IMR-90 (cell line): ENCODE results near the gene NAA80. TPM values are rescaled to one million over a fixed set of nuclear protein-coding genes. Genes with fewer than 3 reads are reported as not detected.

Experiments
- ATAC-seq: fragments of 200-7000 bp; cut with Tn5 transposase; 2 replicates; pipeline ENCODE4 v1.9.1; 2020; ENCODE audit warnings: low read depth, mild to moderate bottlenecking, moderate library complexity
- BruUV-seq: library from RNA; stranded (reverse); fragments of 400-500 nt; replicated peaks from 2 replicates; lab custom pipeline; 2021; lab: Mats Ljungman, UMichigan
- CTCF ChIA-PET: fragments of 300-600 bp; formaldehyde crosslinking; extraction: SDS; loops from one replicate; lab custom pipeline; 2021; ENCODE audit warnings: antibody characterized with exemption; lab: Yijun Ruan, JAX
- POLR2A ChIA-PET: fragments of 300-600 bp; sonication (Branson Sonifier 250); formaldehyde crosslinking; loops from one replicate; lab custom pipeline; 2022; ENCODE audit warnings: antibody characterized with exemption; ENCODE audit not compliant: unreplicated experiment; lab: Charles Lee
- DNase-seq: peaks from one replicate; pipeline ENCODE4 v3.0.0; 2013
- H2AFZ ChIP-seq: replicated peaks from 2 replicates; pipeline ENCODE3; 2013; ENCODE audit warnings: low read length, mild to moderate bottlenecking; ENCODE audit not compliant: poor library complexity
- H2AK5ac ChIP-seq: 2 replicates; pipeline ENCODE4 v1.6.1; 2013; ENCODE audit warnings: low read depth, low read length, inconsistent platforms
- H2AK9ac ChIP-seq: replicated peaks from 2 replicates; pipeline ENCODE3; 2013; ENCODE audit warnings: mild to moderate bottlenecking, low read depth, low read length, moderate library complexity; ENCODE audit not compliant: poor library complexity
- H2BK120ac ChIP-seq: 2 replicates; pipeline ENCODE4 v1.6.1; 2013; ENCODE audit warnings: low read depth, low read length, inconsistent platforms
- H2BK15ac ChIP-seq: 3 replicates; pipeline ENCODE4 v1.6.1; 2013; ENCODE audit warnings: low read depth, low read length, inconsistent platforms
- H2BK20ac ChIP-seq: 2 replicates; pipeline ENCODE4 v1.6.1; 2013; ENCODE audit warnings: low read depth, mild to moderate bottlenecking, inconsistent platforms, low read length, moderate library complexity
- H2BK5ac ChIP-seq: 2 replicates; pipeline ENCODE4 v1.6.1; 2013; ENCODE audit warnings: mild to moderate bottlenecking, low read depth, low read length, inconsistent platforms; ENCODE audit not compliant: poor library complexity, severe bottlenecking
- H3K14ac ChIP-seq: replicated peaks from 2 replicates; pipeline ENCODE4 v1.6.1; 2013; ENCODE audit warnings: low read depth, low read length, inconsistent platforms
- H3K18ac ChIP-seq: 2 replicates; pipeline ENCODE4 v1.6.1; 2013; ENCODE audit warnings: low read depth, low read length, control low read depth
- H3K23ac ChIP-seq: 2 replicates; pipeline ENCODE4 v1.6.1; 2013; ENCODE audit warnings: low read depth, low read length, inconsistent platforms
- H3K27ac ChIP-seq: 2 replicates; pipeline ENCODE4 v1.5.1; 2013; ENCODE audit warnings: mild to moderate bottlenecking, control low read depth, low read length; ENCODE audit not compliant: insufficient read depth
- H3K27me3 ChIP-seq: 2 replicates; pipeline ENCODE4 v1.6.1; 2013; ENCODE audit warnings: low read length; ENCODE audit not compliant: control insufficient read depth, insufficient read depth
- H3K36me3 ChIP-seq: 2 replicates; pipeline ENCODE4 v1.6.1; 2013; ENCODE audit warnings: low read length, mixed read lengths; ENCODE audit not compliant: control insufficient read depth, insufficient read depth
- H3K4ac ChIP-seq: 2 replicates; pipeline ENCODE4 v1.6.1; 2013; ENCODE audit warnings: low read depth, low read length, inconsistent platforms
- H3K4me1 ChIP-seq: 2 replicates; pipeline ENCODE4 v1.6.1; 2013; ENCODE audit warnings: low read length, mixed read lengths; ENCODE audit not compliant: control insufficient read depth, insufficient read depth
- H3K4me2 ChIP-seq: 2 replicates; pipeline ENCODE4 v1.6.1; 2013; ENCODE audit warnings: low read depth, mild to moderate bottlenecking, control low read depth, low read length, moderate library complexity
- H3K4me3 ChIP-seq: 2 replicates; pipeline ENCODE4 v1.5.1; 2013; ENCODE audit warnings: low read depth, mild to moderate bottlenecking, control low read depth, low read length, moderate library complexity; ENCODE audit not compliant: insufficient read depth
- H3K56ac ChIP-seq: 2 replicates; pipeline ENCODE4 v1.6.1; 2013; ENCODE audit warnings: low read length, inconsistent platforms; ENCODE audit not compliant: insufficient read depth; ENCODE audit errors: extremely low read depth
- H3K79me1 ChIP-seq, 2 experiments: 2 replicates each; pipeline ENCODE4 v1.6.1; 2013; ENCODE audit warnings: low read length in 2 of 2, inconsistent platforms in 1 of 2, low read depth in 1 of 2
- H3K9ac ChIP-seq: 2 replicates; pipeline ENCODE4 v1.6.1; 2013; ENCODE audit warnings: low read depth, low read length, control low read depth
- H3K9me1 ChIP-seq: 2 replicates; pipeline ENCODE4 v1.6.1; 2013; ENCODE audit warnings: low read length, inconsistent platforms; ENCODE audit not compliant: insufficient read depth
- H3K9me3 ChIP-seq: 2 replicates; pipeline ENCODE4 v1.6.1; 2013; ENCODE audit warnings: low read length; ENCODE audit not compliant: control insufficient read depth, insufficient read depth
- H4K20me1 ChIP-seq: 2 replicates; pipeline ENCODE4 v1.6.1; 2013; ENCODE audit warnings: low read length, inconsistent platforms; ENCODE audit not compliant: insufficient read depth
- H4K5ac ChIP-seq: 2 replicates; pipeline ENCODE4 v1.6.1; 2013; ENCODE audit warnings: mild to moderate bottlenecking, low read depth, low read length, control low read depth
- H4K8ac ChIP-seq, 2 experiments: 2 replicates each; pipeline ENCODE4 v1.6.1; 2013; ENCODE audit warnings: low read depth in 2 of 2, low read length in 2 of 2, control low read depth in 1 of 2, inconsistent platforms in 1 of 2
- H4K91ac ChIP-seq: 2 replicates; pipeline ENCODE4 v1.6.1; 2013; ENCODE audit warnings: low read depth, low read length, inconsistent platforms; ENCODE audit not compliant: insufficient read depth
- CHD1 ChIP-seq: IDR thresholded peaks from 2 replicates; pipeline ENCODE4 v1.6.1; 2012; ENCODE audit warnings: low read depth, low read length, improper control_type of control experiment
- NFE2L2 ChIP-seq: fragments of 150-350 bp; IDR thresholded peaks from 2 replicates; pipeline ENCODE4 v1.6.1; 2016; ENCODE audit warnings: low read depth, mild to moderate bottlenecking, low read length
- POLR2A ChIP-seq: IDR thresholded peaks from 2 replicates; pipeline ENCODE4 v1.6.1; 2012; ENCODE audit warnings: mild to moderate bottlenecking, low read depth, low read length
- RAD21 ChIP-seq: IDR thresholded peaks from 2 replicates; pipeline ENCODE4 v1.6.1; 2012; ENCODE audit warnings: low read length, improper control_type of control experiment
- RFX5 ChIP-seq: IDR thresholded peaks from 2 replicates; pipeline ENCODE4 v1.8.0; 2012; ENCODE audit warnings: low read depth, mild to moderate bottlenecking, low read length, moderate library complexity
- USF2 ChIP-seq: fragments of 150-350 bp; IDR thresholded peaks from 2 replicates; pipeline ENCODE4 v1.6.1; 2017; ENCODE audit warnings: mild to moderate bottlenecking, antibody characterized with exemption, low read length, low read depth
- WGBS, 2 experiments: methylation state at CpG; one replicate each; pipeline versions ENCODE4 v1.1.5 to v1.1.7; 2013; ENCODE audit warnings: missing lambda C conversion rate in 2 of 2; ENCODE audit not compliant: insufficient read length in 1 of 2; ENCODE audit errors: extremely low coverage in 2 of 2; 5-methylcytosine and 5-hydroxymethylcytosine counted together
- dilution Hi-C: fragments of 300-500 bp; cut with HindIII; formaldehyde crosslinking; loops from one replicate; pipeline ENCODE4 v1.14.3; 2018; ENCODE audit warnings: low sequenced_read_pairs; ENCODE audit not compliant: unreplicated experiment
- in situ Hi-C: fragments of 300-500 bp; cut with MboI; formaldehyde crosslinking; loops from 3 replicates; pipeline ENCODE4 v1.14.3; 2019; ENCODE audit warnings: low sequenced_read_pairs, inconsistent platforms, mixed read lengths
- intact Hi-C: fragments of 100-400 bp; cut with micrococcal nuclease; formaldehyde crosslinking; loops from 2 replicates; pipeline ENCODE4 v1.10.0; 2022
- polyA plus RNA-seq, 3 experiments: library from polyadenylated mRNA; depleted of rRNA; stranded (reverse); fragments of >200 nt; gene quantifications; 2 replicates each; pipeline ENCODE4 v1.2.3, GENCODE V29; 2012; ENCODE audit warnings: low replicate concordance in 1 of 3
- total RNA-seq: library from RNA; depleted of rRNA; stranded (reverse); fragments of >200 nt; gene quantifications from 2 replicates; pipeline ENCODE4 v1.2.3, GENCODE V29; 2012
- TF ChIP-seq, protein P1 (sequence below): conservative IDR thresholded peaks from 2 replicates; pipeline ENCODE4 v1.5.1; 2012; ENCODE audit warnings: mild to moderate bottlenecking, low read depth, low read length, improper control_type of control experiment

The NAA80 gene
- total and polyA plus RNA-seq, 2 of the 4 experiments (the other 2 are of a cell fraction) = 5.0 to 14.4 TPM

DNA sequence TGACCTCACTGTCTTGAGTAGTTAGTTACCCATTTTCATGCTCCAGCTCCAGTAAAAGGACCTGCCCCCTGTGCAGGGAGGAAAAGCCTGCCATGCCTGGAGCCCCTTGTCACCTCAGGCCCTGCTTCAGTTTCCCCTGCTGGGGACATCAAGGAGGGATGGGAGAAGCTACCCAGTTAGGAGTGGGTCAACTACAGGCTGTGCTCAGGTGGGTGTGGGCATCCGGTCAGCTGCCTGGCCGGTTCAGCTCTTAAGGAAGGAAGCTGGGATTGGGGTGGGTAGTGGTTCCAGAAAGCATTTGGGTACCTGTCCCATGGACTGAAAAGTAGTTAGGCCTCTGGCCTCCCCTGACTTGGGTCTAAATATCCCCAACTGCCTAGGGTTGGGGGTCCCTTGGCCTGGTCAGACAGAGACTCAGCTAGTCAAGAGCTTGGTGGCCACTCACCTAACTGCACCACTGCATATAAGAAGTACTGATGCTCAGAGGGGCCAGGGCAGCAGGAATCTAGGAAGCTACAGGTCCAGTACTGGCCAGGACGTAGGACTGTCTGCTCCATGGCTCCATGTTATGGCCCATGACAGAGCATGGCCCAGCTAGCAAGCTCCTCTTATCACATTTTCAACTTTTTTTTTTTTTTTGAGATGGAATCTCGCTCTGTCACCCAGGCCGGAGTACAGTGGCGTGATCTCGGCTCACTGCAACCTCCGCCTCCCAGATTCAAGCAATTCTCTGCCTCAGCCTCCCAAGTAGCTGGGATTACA is 19.8 kb downstream of the NAA80 start:
- Histone ChIP-seq H3K56ac (no peak overlapping the region), H3K4me2 (no peak overlapping the region), H3K9me1 (no peaks in the 10 kb centered on the region), H4K91ac (no peak overlapping the region), H3K23ac (no peak overlapping the region), H3K4ac (no peak overlapping the region), H2BK120ac (no peak overlapping the region), H4K5ac (no peak overlapping the region), H2BK5ac (no peak overlapping the region), H3K9ac (no peak overlapping the region), H3K4me3 (no peak overlapping the region), H3K27ac (no peak overlapping the region), H2BK20ac (no peak overlapping the region), H3K79me1 (no peaks in the 10 kb centered on the region), H2AK9ac (peak overlapping the region; percentile 88), H3K18ac (no peak overlapping the region), H3K14ac (no peak overlapping the region; the same call in 1 of the 2 replicates), H4K8ac (no peak overlapping the region), H2BK15ac (no peak overlapping the region), H3K27me3 (no peaks in the 10 kb centered on the region), H3K9me3 (no peaks in the 10 kb centered on the region), H2AFZ (no peak overlapping the region), H3K36me3 (peaks cover 17% of the 10 kb centered on the region; the same call in 1 of the 2 replicates), H3K4me1 (no peaks in the 10 kb centered on the region), H4K20me1 (no peaks in the 10 kb centered on the region), H2AK5ac (no peak overlapping the region)
- BruUV-seq = no TSS peak
- CTCF ChIA-PET = interaction anchor here (0.6 kb wide), 1 partner anchor 53 kb away, joined by 5 read pairs; no protein-coding TSS in a partner anchor
- ATAC-seq (no peak; the same call in 1 of the 2 replicates), DNase-seq (no peak)
- in situ Hi-C loops = no loop called here
- POLR2A ChIA-PET = interaction anchor here (0.7 kb wide), 1 partner anchor 220 kb away, joined by 5 read pairs; no protein-coding TSS in a partner anchor
- no CpG with 5 or more reads among the region's 8 CpGs for WGBS, 2 experiments
- no peak for TF ChIP-seq RAD21
- no peak for TF ChIP-seq NFE2L2
- TF ChIP-seq, protein P1, sequence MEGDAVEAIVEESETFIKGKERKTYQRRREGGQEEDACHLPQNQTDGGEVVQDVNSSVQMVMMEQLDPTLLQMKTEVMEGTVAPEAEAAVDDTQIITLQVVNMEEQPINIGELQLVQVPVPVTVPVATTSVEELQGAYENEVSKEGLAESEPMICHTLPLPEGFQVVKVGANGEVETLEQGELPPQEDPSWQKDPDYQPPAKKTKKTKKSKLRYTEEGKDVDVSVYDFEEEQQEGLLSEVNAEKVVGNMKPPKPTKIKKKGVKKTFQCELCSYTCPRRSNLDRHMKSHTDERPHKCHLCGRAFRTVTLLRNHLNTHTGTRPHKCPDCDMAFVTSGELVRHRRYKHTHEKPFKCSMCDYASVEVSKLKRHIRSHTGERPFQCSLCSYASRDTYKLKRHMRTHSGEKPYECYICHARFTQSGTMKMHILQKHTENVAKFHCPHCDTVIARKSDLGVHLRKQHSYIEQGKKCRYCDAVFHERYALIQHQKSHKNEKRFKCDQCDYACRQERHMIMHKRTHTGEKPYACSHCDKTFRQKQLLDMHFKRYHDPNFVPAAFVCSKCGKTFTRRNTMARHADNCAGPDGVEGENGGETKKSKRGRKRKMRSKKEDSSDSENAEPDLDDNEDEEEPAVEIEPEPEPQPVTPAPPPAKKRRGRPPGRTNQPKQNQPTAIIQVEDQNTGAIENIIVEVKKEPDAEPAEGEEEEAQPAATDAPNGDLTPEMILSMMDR = no peak
- TF ChIP-seq CHD1 = no peak
- no peak for TF ChIP-seq USF2
- TF ChIP-seq POLR2A = no peak
- no peak for TF ChIP-seq RFX5
- intact Hi-C loops = no loop called here
- dilution Hi-C loops = no loop called here
